Measurements from ENCODE around the gene SPRR5. TPM values are rescaled to one million over a fixed set of nuclear protein-coding genes. Genes with fewer than 3 reads are reported as not detected.

SPRR5 gene
- total and polyA plus RNA-seq, 11 donors = not detected

GRCh38 chr1:152942161-152942560 lies 4.8 kb upstream of the SPRR5 start:
- no peaks in the 10 kb centered on the region for H3K4me1 ChIP-seq
- WGBS, 4 donors = 80 to 91% (median 85%) methylated on average over 2 of the region's 2 CpGs
- H3K4me3 ChIP-seq = no peak overlapping the region
- H3K27me3 ChIP-seq = no peaks in the 10 kb centered on the region
- no peak for TF ChIP-seq POLR2A (IDR thresholded peaks at IDR 0.05)
- TF ChIP-seq, protein P1, sequence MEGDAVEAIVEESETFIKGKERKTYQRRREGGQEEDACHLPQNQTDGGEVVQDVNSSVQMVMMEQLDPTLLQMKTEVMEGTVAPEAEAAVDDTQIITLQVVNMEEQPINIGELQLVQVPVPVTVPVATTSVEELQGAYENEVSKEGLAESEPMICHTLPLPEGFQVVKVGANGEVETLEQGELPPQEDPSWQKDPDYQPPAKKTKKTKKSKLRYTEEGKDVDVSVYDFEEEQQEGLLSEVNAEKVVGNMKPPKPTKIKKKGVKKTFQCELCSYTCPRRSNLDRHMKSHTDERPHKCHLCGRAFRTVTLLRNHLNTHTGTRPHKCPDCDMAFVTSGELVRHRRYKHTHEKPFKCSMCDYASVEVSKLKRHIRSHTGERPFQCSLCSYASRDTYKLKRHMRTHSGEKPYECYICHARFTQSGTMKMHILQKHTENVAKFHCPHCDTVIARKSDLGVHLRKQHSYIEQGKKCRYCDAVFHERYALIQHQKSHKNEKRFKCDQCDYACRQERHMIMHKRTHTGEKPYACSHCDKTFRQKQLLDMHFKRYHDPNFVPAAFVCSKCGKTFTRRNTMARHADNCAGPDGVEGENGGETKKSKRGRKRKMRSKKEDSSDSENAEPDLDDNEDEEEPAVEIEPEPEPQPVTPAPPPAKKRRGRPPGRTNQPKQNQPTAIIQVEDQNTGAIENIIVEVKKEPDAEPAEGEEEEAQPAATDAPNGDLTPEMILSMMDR (IDR thresholded peaks at IDR 0.05) = no peak
- no peaks in the 10 kb centered on the region for H3K36me3 ChIP-seq
- ATAC-seq = no peak
- no peaks in the 10 kb centered on the region for H3K9me3 ChIP-seq
- no peak overlapping the region for H3K27ac ChIP-seq
- intact Hi-C loops (cut with DNase I) = no loop called here
- DNase-seq = no peak

DNA sequence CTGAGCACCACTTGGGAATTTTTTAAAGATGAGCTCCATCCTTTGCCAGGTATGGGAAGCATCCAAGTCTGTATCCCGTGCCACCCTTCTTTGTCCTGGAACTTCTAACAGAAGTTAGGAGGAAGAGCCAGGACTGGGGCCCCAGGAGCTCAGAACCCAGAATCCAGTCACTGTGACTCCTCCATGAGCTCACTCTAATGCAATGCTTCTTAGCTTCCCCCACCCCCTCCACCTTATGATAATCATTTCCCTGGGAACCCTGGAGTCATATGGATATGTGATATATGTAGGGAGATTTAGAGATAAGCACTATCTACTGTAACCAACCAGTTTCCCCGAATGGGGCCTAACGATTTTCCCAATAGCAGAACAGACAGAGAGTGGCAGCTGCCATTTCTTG lies 758 bp upstream of the SPRR5 start:
- no peaks in the 10 kb centered on the region for H3K4me1 ChIP-seq
- no peaks in the 10 kb centered on the region for H3K36me3 ChIP-seq
- 63 to 75% (median 66%) methylated on average over 3 of the region's 3 CpGs for WGBS, 4 donors
- H3K4me3 ChIP-seq = no peak overlapping the region
- ATAC-seq (no peak), DNase-seq (no peak)
- intact Hi-C loops (cut with DNase I) = no loop called here
- H3K27me3 ChIP-seq = no peaks in the 10 kb centered on the region
- peaks cover 0 to 4% (median 0%) of the 10 kb centered on the region in 12 donors for H3K9me3 ChIP-seq
- no peak overlapping the region for H3K27ac ChIP-seq
- TF ChIP-seq POLR2A (IDR thresholded peaks at IDR 0.05) = no peak
- TF ChIP-seq, protein P1 (IDR thresholded peaks at IDR 0.05) = no peak

DNA sequence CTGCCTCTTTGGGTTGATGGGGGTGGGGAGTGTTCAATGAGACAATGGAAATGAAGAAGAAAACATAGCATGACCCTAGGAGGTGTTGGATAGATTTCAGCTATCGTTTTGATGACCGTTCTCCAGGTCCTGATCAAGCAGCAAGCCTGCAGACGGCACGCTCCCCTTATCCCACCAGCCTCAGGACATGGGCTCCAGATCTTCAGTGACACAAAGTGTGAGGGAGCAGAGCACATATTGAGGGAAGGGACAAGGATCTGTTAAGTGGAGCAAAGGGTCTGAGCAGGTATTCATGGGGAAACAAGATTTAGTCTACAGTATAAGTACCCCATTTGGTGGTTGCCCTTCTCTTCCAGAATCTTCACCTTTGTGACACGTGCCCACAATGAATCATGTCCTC lies 4.7 kb downstream of the SPRR5 start:
- no peak for ATAC-seq
- no peak for DNase-seq
- H3K27me3 ChIP-seq = no peaks in the 10 kb centered on the region
- H3K4me3 ChIP-seq = no peak overlapping the region
- no peak overlapping the region for H3K27ac ChIP-seq
- intact Hi-C loops (cut with DNase I) = no loop called here
- TF ChIP-seq, protein P1 (IDR thresholded peaks at IDR 0.05) = no peak
- TF ChIP-seq POLR2A (IDR thresholded peaks at IDR 0.05) = no peak
- no peaks in the 10 kb centered on the region for H3K4me1 ChIP-seq
- H3K36me3 ChIP-seq = no peaks in the 10 kb centered on the region
- H3K9me3 ChIP-seq = peaks cover 0 to 5% (median 0%) of the 10 kb centered on the region in 12 donors
- 70 to 82% (median 76%) methylated on average over 5 of the region's 5 CpGs for WGBS, 4 donors

DNA sequence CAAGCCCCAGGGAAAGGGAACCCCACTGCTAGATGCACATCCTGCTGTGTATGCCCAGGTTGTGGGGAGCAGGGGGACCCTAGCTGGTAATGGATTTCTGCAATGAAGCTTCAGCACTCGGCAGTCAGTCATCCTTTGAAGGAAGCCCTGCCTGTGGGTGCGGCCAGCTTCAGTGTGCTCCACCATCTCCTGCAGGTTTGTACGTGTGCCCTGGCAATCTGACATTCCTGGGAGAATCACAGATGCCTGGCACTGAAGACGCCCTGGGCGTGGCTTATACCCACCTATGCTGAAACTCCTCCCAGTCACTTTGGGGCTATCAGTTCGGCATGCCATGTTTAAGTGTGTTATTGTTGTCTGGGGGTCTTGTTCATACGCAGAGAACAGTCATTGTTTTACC lies 6.8 kb downstream of the SPRR5 start:
- no peak for DNase-seq
- intact Hi-C loops (cut with DNase I) = no loop called here
- Histone ChIP-seq H3K9me3 (peaks cover 0 to 5% (median 0%) of the 10 kb centered on the region in 12 donors), H3K27me3 (no peaks in the 10 kb centered on the region), H3K4me1 (no peaks in the 10 kb centered on the region), H3K27ac (no peak overlapping the region), H3K36me3 (no peaks in the 10 kb centered on the region), H3K4me3 (no peak overlapping the region)
- ATAC-seq = no peak
- WGBS, 4 donors = 65 to 80% (median 76%) methylated on average over 5 to 7 of the region's 7 CpGs
- TF ChIP-seq, protein P1 (IDR thresholded peaks at IDR 0.05) = no peak
- no peak for TF ChIP-seq POLR2A (IDR thresholded peaks at IDR 0.05)

Data from heart left ventricle (tissue), 16 donors.